ENCODE data around the gene TSPOAP1. TPM values are rescaled to one million over a fixed set of nuclear protein-coding genes. Genes with fewer than 3 reads are reported as not detected.

Gene TSPOAP1
- polyA plus RNA-seq, 3 donors from 2014 or later: 7.1 to 32.1 (median 8.4) TPM

GRCh38 chr17:58312021-58312630 is 16.5 kb downstream of the TSPOAP1 start:
- DNase-seq: no peak
- Mint-ChIP-seq H3K9me3 (no peaks in the 10 kb centered on the region), H3K36me3 (peaks cover 13 to 35% (median 26%) of the 10 kb centered on the region in 3 donors), H3K4me3 (no peak overlapping the region), H3K27ac (peak overlapping the region in 1 of 6 donors; percentile 40), H3K27me3 (ENCODE audit: low read depth in 3 of 3) (peaks cover 0 to 4% (median 0%) of the 10 kb centered on the region in 3 donors), H3K4me1 (peaks cover 4 to 6% of the 10 kb centered on the region in 2 donors)

GRCh38 chr17:58311429-58311894 is 17.1 kb downstream of the TSPOAP1 start:
- peaks cover 0 to 4% (median 0%) of the 10 kb centered on the region in 3 donors for H3K27me3 Mint-ChIP-seq (ENCODE audit: low read depth in 3 of 3)
- H3K9me3 Mint-ChIP-seq: no peaks in the 10 kb centered on the region
- H3K27ac Mint-ChIP-seq: no peak overlapping the region
- DNase-seq: no peak
- peaks cover 4 to 6% of the 10 kb centered on the region in 2 donors for H3K4me1 Mint-ChIP-seq
- H3K36me3 Mint-ChIP-seq: peaks cover 17 to 38% (median 29%) of the 10 kb centered on the region in 3 donors
- H3K4me3 Mint-ChIP-seq: no peak overlapping the region

- peaks cover 4 to 6% of the 10 kb centered on the region in 2 donors for H3K4me1 Mint-ChIP-seq
- H3K9me3 Mint-ChIP-seq: no peaks in the 10 kb centered on the region
- H3K27ac Mint-ChIP-seq: no peak overlapping the region
- peaks cover 0 to 4% (median 0%) of the 10 kb centered on the region in 3 donors for H3K27me3 Mint-ChIP-seq (ENCODE audit: low read depth in 3 of 3)
- H3K4me3 Mint-ChIP-seq: no peak overlapping the region
- peaks cover 17 to 36% (median 29%) of the 10 kb centered on the region in 3 donors for H3K36me3 Mint-ChIP-seq
- no peak for DNase-seq
These were observed 17.8 kb downstream of the TSPOAP1 start for GRCh38 chr17:58310511-58311428.

GRCh38 chr17:58309918-58310259 is 18.7 kb downstream of the TSPOAP1 start:
- Mint-ChIP-seq H3K27ac (peak overlapping the region in 4 of 6 donors; percentile 7 to 64 (median 54)), H3K27me3 (ENCODE audit: low read depth in 3 of 3) (peaks cover 0 to 4% (median 0%) of the 10 kb centered on the region in 3 donors), H3K4me3 (no peak overlapping the region), H3K9me3 (no peaks in the 10 kb centered on the region), H3K4me1 (peaks cover 6% of the 10 kb centered on the region in 2 donors), H3K36me3 (peaks cover 14 to 30% (median 23%) of the 10 kb centered on the region in 3 donors)
- no peak for DNase-seq

GRCh38 chr17:58308985-58309917 is 19.3 kb downstream of the TSPOAP1 start:
- H3K36me3 Mint-ChIP-seq: peaks cover 15 to 30% (median 18%) of the 10 kb centered on the region in 3 donors
- H3K9me3 Mint-ChIP-seq: no peaks in the 10 kb centered on the region
- no peak for DNase-seq
- H3K27ac Mint-ChIP-seq: peak overlapping the region in 4 of 6 donors; percentile 7 to 75 (median 50)
- H3K27me3 Mint-ChIP-seq (ENCODE audit: low read depth in 3 of 3): peaks cover 0 to 6% (median 0%) of the 10 kb centered on the region in 3 donors
- H3K4me1 Mint-ChIP-seq: peaks cover 8 to 9% of the 10 kb centered on the region in 2 donors
- no peak overlapping the region for H3K4me3 Mint-ChIP-seq

- Mint-ChIP-seq H3K4me1 (peaks cover 11 to 14% of the 10 kb centered on the region in 2 donors), H3K27me3 (ENCODE audit: low read depth in 3 of 3) (peaks cover 0 to 7% (median 0%) of the 10 kb centered on the region in 3 donors), H3K9me3 (no peaks in the 10 kb centered on the region), H3K27ac (no peak overlapping the region), H3K36me3 (peaks cover 12 to 27% (median 18%) of the 10 kb centered on the region in 3 donors), H3K4me3 (no peak overlapping the region)
- DNase-seq: no peak
These were observed 20.2 kb downstream of the TSPOAP1 start for GRCh38 chr17:58308173-58308984.

GRCh38 chr17:58307468-58308172 is 21.0 kb downstream of the TSPOAP1 start:
- H3K36me3 Mint-ChIP-seq: peaks cover 10 to 25% (median 15%) of the 10 kb centered on the region in 3 donors
- peak overlapping the region in 4 of 6 donors; percentile 45 to 62 (median 55) for H3K27ac Mint-ChIP-seq
- peaks cover 9 to 14% of the 10 kb centered on the region in 2 donors for H3K4me1 Mint-ChIP-seq
- H3K27me3 Mint-ChIP-seq (ENCODE audit: low read depth in 3 of 3): peaks cover 0 to 8% (median 0%) of the 10 kb centered on the region in 3 donors
- no peak overlapping the region for H3K4me3 Mint-ChIP-seq
- DNase-seq: no peak
- no peaks in the 10 kb centered on the region for H3K9me3 Mint-ChIP-seq

GRCh38 chr17:58306131-58306951 is 22.3 kb downstream of the TSPOAP1 start:
- Mint-ChIP-seq H3K27ac (peak overlapping the region in 1 of 6 donors; percentile 45), H3K4me1 (peaks cover 9 to 14% of the 10 kb centered on the region in 2 donors), H3K4me3 (no peak overlapping the region), H3K27me3 (ENCODE audit: low read depth in 3 of 3) (peaks cover 0 to 8% (median 0%) of the 10 kb centered on the region in 3 donors), H3K36me3 (peaks cover 7 to 24% (median 14%) of the 10 kb centered on the region in 3 donors), H3K9me3 (no peaks in the 10 kb centered on the region)
- no peak for DNase-seq

GRCh38 chr17:58305626-58306025 is 23.0 kb downstream of the TSPOAP1 start:
- Mint-ChIP-seq H3K4me3 (no peak overlapping the region), H3K27me3 (ENCODE audit: low read depth in 3 of 3) (peaks cover 0 to 8% (median 0%) of the 10 kb centered on the region in 3 donors), H3K27ac (peak overlapping the region in 1 of 6 donors; percentile 28), H3K4me1 (peaks cover 13 to 18% of the 10 kb centered on the region in 2 donors), H3K36me3 (peaks cover 7 to 21% (median 14%) of the 10 kb centered on the region in 3 donors), H3K9me3 (no peaks in the 10 kb centered on the region)
- no peak for DNase-seq

GRCh38 chr17:58304750-58305486 is 23.7 kb downstream of the TSPOAP1 start:
- Mint-ChIP-seq H3K4me3 (no peak overlapping the region), H3K36me3 (peaks cover 7 to 18% (median 14%) of the 10 kb centered on the region in 3 donors), H3K4me1 (peaks cover 14 to 24% of the 10 kb centered on the region in 2 donors), H3K9me3 (no peaks in the 10 kb centered on the region), H3K27ac (no peak overlapping the region), H3K27me3 (ENCODE audit: low read depth in 3 of 3) (peaks cover 0 to 6% (median 0%) of the 10 kb centered on the region in 3 donors)
- DNase-seq: no peak

Data from immature natural killer cell (primary cell).